Measurements from ENCODE around the gene OR10V1. TPM values are rescaled to one million over a fixed set of nuclear protein-coding genes. Genes with fewer than 3 reads are reported as not detected.

Gene OR10V1
- total and polyA plus RNA-seq, 9 of the 15 experiments (the other 6 are each of a cell fraction or from before 2014, with no cell fraction given), result not detected

DNA sequence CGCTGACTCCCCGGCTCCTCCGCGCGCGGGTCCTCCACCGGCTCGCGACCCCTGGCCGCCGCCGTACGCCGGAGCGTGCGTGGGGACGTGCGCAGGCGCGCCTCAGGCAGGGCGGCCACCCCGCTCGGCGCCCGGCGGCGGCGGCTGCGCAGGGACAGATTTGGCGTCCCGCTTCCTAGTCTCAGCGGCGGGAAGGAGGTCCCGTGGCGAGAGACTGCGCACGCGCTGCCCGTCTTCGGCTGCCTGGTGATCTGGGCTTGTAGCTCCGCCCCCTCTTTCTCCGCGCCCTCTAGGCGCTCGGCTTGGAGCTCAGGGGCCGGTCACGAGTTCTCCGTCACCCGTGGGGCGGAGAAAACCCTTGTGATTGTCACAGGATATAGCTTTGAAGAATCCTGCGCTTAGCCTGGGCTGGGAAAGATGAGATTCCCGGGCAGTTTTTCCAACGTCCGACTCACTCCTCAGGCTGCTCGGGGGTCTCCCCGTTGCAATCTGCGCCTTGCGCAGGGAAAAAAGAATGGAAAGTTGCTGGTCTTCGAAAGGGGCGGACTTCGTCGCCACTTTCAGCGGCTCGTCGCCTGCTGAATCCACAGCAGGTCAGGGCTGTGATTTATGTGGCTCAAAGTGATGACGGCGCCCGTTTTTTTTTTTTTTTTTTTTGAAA is 44.6 kb downstream of the OR10V1 start, which contains the start of gene PATL1 (continued):
- TF ChIP-seq, protein P1, sequence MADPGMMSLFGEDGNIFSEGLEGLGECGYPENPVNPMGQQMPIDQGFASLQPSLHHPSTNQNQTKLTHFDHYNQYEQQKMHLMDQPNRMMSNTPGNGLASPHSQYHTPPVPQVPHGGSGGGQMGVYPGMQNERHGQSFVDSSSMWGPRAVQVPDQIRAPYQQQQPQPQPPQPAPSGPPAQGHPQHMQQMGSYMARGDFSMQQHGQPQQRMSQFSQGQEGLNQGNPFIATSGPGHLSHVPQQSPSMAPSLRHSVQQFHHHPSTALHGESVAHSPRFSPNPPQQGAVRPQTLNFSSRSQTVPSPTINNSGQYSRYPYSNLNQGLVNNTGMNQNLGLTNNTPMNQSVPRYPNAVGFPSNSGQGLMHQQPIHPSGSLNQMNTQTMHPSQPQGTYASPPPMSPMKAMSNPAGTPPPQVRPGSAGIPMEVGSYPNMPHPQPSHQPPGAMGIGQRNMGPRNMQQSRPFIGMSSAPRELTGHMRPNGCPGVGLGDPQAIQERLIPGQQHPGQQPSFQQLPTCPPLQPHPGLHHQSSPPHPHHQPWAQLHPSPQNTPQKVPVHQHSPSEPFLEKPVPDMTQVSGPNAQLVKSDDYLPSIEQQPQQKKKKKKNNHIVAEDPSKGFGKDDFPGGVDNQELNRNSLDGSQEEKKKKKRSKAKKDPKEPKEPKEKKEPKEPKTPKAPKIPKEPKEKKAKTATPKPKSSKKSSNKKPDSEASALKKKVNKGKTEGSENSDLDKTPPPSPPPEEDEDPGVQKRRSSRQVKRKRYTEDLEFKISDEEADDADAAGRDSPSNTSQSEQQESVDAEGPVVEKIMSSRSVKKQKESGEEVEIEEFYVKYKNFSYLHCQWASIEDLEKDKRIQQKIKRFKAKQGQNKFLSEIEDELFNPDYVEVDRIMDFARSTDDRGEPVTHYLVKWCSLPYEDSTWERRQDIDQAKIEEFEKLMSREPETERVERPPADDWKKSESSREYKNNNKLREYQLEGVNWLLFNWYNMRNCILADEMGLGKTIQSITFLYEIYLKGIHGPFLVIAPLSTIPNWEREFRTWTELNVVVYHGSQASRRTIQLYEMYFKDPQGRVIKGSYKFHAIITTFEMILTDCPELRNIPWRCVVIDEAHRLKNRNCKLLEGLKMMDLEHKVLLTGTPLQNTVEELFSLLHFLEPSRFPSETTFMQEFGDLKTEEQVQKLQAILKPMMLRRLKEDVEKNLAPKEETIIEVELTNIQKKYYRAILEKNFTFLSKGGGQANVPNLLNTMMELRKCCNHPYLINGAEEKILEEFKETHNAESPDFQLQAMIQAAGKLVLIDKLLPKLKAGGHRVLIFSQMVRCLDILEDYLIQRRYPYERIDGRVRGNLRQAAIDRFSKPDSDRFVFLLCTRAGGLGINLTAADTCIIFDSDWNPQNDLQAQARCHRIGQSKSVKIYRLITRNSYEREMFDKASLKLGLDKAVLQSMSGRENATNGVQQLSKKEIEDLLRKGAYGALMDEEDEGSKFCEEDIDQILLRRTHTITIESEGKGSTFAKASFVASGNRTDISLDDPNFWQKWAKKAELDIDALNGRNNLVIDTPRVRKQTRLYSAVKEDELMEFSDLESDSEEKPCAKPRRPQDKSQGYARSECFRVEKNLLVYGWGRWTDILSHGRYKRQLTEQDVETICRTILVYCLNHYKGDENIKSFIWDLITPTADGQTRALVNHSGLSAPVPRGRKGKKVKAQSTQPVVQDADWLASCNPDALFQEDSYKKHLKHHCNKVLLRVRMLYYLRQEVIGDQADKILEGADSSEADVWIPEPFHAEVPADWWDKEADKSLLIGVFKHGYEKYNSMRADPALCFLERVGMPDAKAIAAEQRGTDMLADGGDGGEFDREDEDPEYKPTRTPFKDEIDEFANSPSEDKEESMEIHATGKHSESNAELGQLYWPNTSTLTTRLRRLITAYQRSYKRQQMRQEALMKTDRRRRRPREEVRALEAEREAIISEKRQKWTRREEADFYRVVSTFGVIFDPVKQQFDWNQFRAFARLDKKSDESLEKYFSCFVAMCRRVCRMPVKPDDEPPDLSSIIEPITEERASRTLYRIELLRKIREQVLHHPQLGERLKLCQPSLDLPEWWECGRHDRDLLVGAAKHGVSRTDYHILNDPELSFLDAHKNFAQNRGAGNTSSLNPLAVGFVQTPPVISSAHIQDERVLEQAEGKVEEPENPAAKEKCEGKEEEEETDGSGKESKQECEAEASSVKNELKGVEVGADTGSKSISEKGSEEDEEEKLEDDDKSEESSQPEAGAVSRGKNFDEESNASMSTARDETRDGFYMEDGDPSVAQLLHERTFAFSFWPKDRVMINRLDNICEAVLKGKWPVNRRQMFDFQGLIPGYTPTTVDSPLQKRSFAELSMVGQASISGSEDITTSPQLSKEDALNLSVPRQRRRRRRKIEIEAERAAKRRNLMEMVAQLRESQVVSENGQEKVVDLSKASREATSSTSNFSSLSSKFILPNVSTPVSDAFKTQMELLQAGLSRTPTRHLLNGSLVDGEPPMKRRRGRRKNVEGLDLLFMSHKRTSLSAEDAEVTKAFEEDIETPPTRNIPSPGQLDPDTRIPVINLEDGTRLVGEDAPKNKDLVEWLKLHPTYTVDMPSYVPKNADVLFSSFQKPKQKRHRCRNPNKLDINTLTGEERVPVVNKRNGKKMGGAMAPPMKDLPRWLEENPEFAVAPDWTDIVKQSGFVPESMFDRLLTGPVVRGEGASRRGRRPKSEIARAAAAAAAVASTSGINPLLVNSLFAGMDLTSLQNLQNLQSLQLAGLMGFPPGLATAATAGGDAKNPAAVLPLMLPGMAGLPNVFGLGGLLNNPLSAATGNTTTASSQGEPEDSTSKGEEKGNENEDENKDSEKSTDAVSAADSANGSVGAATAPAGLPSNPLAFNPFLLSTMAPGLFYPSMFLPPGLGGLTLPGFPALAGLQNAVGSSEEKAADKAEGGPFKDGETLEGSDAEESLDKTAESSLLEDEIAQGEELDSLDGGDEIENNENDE (IDR thresholded peaks at IDR 0.05; ENCODE audit: low read depth, low read length), result no peak
- TF ChIP-seq FOXM1 (IDR thresholded peaks at IDR 0.05; ENCODE audit: low read depth) (peak; percentile 32; the same call in 1 of the 2 replicates), FOXM1 (CRISPR knock-in tag; IDR thresholded peaks at IDR 0.05; ENCODE audit: low read depth) (no peak; the same call in 1 of the 2 replicates), MEF2D (tag; conservative IDR thresholded peaks at IDR 0.05; ENCODE audit: low read depth) (no peak), POLR2A (conservative IDR thresholded peaks at IDR 0.05) (peak; percentile 75), RBM14 (IDR thresholded peaks at IDR 0.05; ENCODE audit: borderline replicate concordance, insufficient read depth, low read depth, low read length) (no peak), BACH1 (tag; IDR thresholded peaks at IDR 0.05) (peak; percentile 67; the same call in 1 of the 2 replicates), SMAD1 (IDR thresholded peaks at IDR 0.05; ENCODE audit: low read depth, low read length, partially characterized antibody) (no peak), CEBPG (CRISPR knock-in tag; IDR thresholded peaks at IDR 0.05) (no peak), CEBPG (tag; conservative IDR thresholded peaks at IDR 0.05 in 1 of 2, IDR thresholded peaks at IDR 0.05 in 1 of 2) (no peak)
- TF ChIP-seq, protein P2, sequence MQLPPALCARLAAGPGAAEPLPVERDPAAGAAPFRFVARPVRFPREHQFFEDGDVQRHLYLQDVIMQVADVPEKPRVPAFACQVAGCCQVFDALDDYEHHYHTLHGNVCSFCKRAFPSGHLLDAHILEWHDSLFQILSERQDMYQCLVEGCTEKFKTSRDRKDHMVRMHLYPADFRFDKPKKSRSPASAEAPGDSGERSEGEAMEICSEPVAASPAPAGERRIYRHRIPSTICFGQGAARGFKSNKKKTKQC (CRISPR knock-in tag; IDR thresholded peaks at IDR 0.05), result no peak
- TF ChIP-seq, protein P3, sequence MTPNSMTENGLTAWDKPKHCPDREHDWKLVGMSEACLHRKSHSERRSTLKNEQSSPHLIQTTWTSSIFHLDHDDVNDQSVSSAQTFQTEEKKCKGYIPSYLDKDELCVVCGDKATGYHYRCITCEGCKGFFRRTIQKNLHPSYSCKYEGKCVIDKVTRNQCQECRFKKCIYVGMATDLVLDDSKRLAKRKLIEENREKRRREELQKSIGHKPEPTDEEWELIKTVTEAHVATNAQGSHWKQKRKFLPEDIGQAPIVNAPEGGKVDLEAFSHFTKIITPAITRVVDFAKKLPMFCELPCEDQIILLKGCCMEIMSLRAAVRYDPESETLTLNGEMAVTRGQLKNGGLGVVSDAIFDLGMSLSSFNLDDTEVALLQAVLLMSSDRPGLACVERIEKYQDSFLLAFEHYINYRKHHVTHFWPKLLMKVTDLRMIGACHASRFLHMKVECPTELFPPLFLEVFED (CRISPR knock-in tag; conservative IDR thresholded peaks at IDR 0.05), result no peak
